Panc1 (cell line): ENCODE measurements around the gene PRKCZ. TPM values are rescaled to one million over a fixed set of nuclear protein-coding genes. Genes with fewer than 3 reads are reported as not detected.

ENCODE experiments used
- ATAC-seq: fragments of 200-7000 bp; cut with Tn5 transposase; 2 replicates; pipeline ENCODE4 v1.9.1; 2020; ENCODE audit warnings: mild to moderate bottlenecking, moderate library complexity
- BruUV-seq: library from RNA; stranded (reverse); fragments of 400-500 nt; replicated peaks from 2 replicates; lab custom pipeline; 2021; lab: Mats Ljungman, UMichigan
- CTCF ChIA-PET: fragments of 300-600 bp; sonication (Branson Sonifier 250); formaldehyde crosslinking; loops from one replicate; lab custom pipeline; 2022; ENCODE audit warnings: antibody characterized with exemption; lab: Charles Lee
- POLR2A ChIA-PET: fragments of 300-600 bp; sonication (Branson Sonifier 250); formaldehyde crosslinking; loops from one replicate; lab custom pipeline; 2022; ENCODE audit warnings: antibody characterized with exemption; lab: Charles Lee
- DNase-seq: peaks from one replicate; pipeline ENCODE4 v3.0.0-alpha.2; 2010; ENCODE audit warnings: low read depth, low spot score
- H3K27ac ChIP-seq: 2 replicates; pipeline ENCODE4 v1.5.1; 2011; ENCODE audit warnings: mild to moderate bottlenecking, low read length, inconsistent platforms
- H3K27me3 ChIP-seq: fragments of 200-500 bp; sonication (Bioruptor generic); 2 replicates; pipeline ENCODE4 v1.6.0; 2014; ENCODE audit warnings: low read length, inconsistent platforms; ENCODE audit not compliant: control insufficient read depth, insufficient read depth
- H3K36me3 ChIP-seq: fragments of 200-500 bp; sonication (Bioruptor generic); 2 replicates; pipeline ENCODE4 v1.5.1; 2014; ENCODE audit warnings: inconsistent platforms, mild to moderate bottlenecking, low read length, moderate library complexity; ENCODE audit not compliant: control insufficient read depth, insufficient read depth
- H3K4me1 ChIP-seq: 2 replicates; pipeline ENCODE4 v1.5.1; 2011; ENCODE audit warnings: inconsistent platforms, mild to moderate bottlenecking, low read length, moderate library complexity; ENCODE audit not compliant: control insufficient read depth, insufficient read depth
- H3K4me3 ChIP-seq, 2 experiments: 2 replicates each; pipeline ENCODE4 v1.5.1; 2011 to 2012; ENCODE audit warnings: low read depth in 2 of 2, low read length in 2 of 2, mild to moderate bottlenecking in 2 of 2, inconsistent platforms in 1 of 2, moderate library complexity in 1 of 2
- H3K9me3 ChIP-seq: fragments of 200-500 bp; sonication (Bioruptor generic); 2 replicates; pipeline ENCODE4 v1.5.1; 2014; ENCODE audit warnings: low read depth, mild to moderate bottlenecking, inconsistent platforms, low read length, moderate library complexity; ENCODE audit not compliant: control insufficient read depth, insufficient read depth
- CTCF ChIP-seq: fragments of 450-650 bp; IDR thresholded peaks from 2 replicates; pipeline ENCODE4 v1.5.1; 2017; ENCODE audit warnings: mild to moderate bottlenecking
- POLR2AphosphoS5 ChIP-seq: IDR thresholded peaks from 2 replicates; pipeline ENCODE4 v1.6.1; 2012; ENCODE audit warnings: mild to moderate bottlenecking, low read depth, low read length, moderate library complexity
- REST ChIP-seq, 2 experiments: IDR thresholded peaks; 2 replicates each; pipeline ENCODE4 v1.6.1; 2011 to 2012; ENCODE audit warnings: low read depth in 2 of 2, control low read depth in 1 of 2, low read length in 1 of 2, mild to moderate bottlenecking in 1 of 2, moderate library complexity in 1 of 2; ENCODE audit not compliant: insufficient read depth in 1 of 2
- SIN3A ChIP-seq: IDR thresholded peaks from 2 replicates; pipeline ENCODE4 v1.6.1; 2012; ENCODE audit warnings: low read depth, mild to moderate bottlenecking, low read length, moderate library complexity, borderline replicate concordance; ENCODE audit not compliant: insufficient read depth
- TCF7L2 ChIP-seq: IDR thresholded peaks from 2 replicates; pipeline ENCODE4 v1.6.1; 2011; ENCODE audit warnings: mild to moderate bottlenecking, low read depth, low read length, inconsistent platforms
- in situ Hi-C: cut with HindIII; loops from 2 replicates; pipeline ENCODE4 v1.10.0; 2016; ENCODE audit warnings: low sequenced_read_pairs, low pct_unique_long_range_greater_than_20kb
- intact Hi-C: fragments of 100-400 bp; cut with micrococcal nuclease; formaldehyde crosslinking; loops from one replicate; pipeline ENCODE4 v1.10.0; 2022; ENCODE audit not compliant: unreplicated experiment
- total RNA-seq: library from RNA; stranded (reverse); gene quantifications from one replicate; pipeline ENCODE4 v1.2.1, GENCODE V29; 2021; ENCODE audit not compliant: unreplicated experiment

PRKCZ gene
- total RNA-seq, 1 experiment from 2014 or later: 26.7 TPM

GRCh38 chr1:2204415-2205190 is 154.4 kb downstream of the PRKCZ start:
- H3K27ac ChIP-seq: 0 out of 2 replicates have a peak overlapping the region, but pooled peaks have one; percentile 29
- no peaks in the 10 kb centered on the region for H3K27me3 ChIP-seq
- in situ Hi-C loops (no loop called here), intact Hi-C loops (no loop called here)
- CTCF ChIA-PET: interaction anchor here (0.5 to 1.1 kb wide), 2 partner anchors 177 to 458 kb away, joined by 3 to 4 read pairs; no protein-coding TSS in a partner anchor
- no TSS peak for BruUV-seq
- POLR2A ChIA-PET: interaction anchor here (0.6 to 0.7 kb wide), 2 partner anchors 33 to 48 kb away, joined by 3 read pairs; no protein-coding TSS in a partner anchor
- no peak for TF ChIP-seq POLR2AphosphoS5
- TF ChIP-seq REST (IDR thresholded peaks at IDR 0.05; ENCODE audit: insufficient read depth in 1 of 2, low read depth in 2 of 2, low read length in 1 of 2): no peak
- no peak for TF ChIP-seq CTCF
- no peak for TF ChIP-seq SIN3A
- no peak for TF ChIP-seq TCF7L2
- DNase-seq (no peak), ATAC-seq (no peak)
- peak overlapping the region; percentile 35 to 53 for H3K4me3 ChIP-seq
- H3K9me3 ChIP-seq: no peaks in the 10 kb centered on the region
- peaks cover 48% of the 10 kb centered on the region for H3K4me1 ChIP-seq
- no peaks in the 10 kb centered on the region for H3K36me3 ChIP-seq

GRCh38 chr1:2205191-2205952 is 155.2 kb downstream of the PRKCZ start:
- intact Hi-C loops: no loop called here
- H3K4me3 ChIP-seq: peak overlapping the region; percentile 47 to 49
- H3K9me3 ChIP-seq: no peaks in the 10 kb centered on the region
- TF ChIP-seq REST (IDR thresholded peaks at IDR 0.05; ENCODE audit: insufficient read depth in 1 of 2, low read depth in 2 of 2, low read length in 1 of 2): no peak
- TF ChIP-seq CTCF: no peak
- TF ChIP-seq SIN3A: no peak
- no peak for TF ChIP-seq TCF7L2
- TF ChIP-seq POLR2AphosphoS5: peak; percentile 43; the same call in 1 of the 2 replicates
- DNase-seq (no peak), ATAC-seq (peak; percentile 54)
- peaks cover 55% of the 10 kb centered on the region for H3K4me1 ChIP-seq
- H3K36me3 ChIP-seq: no peaks in the 10 kb centered on the region
- POLR2A ChIA-PET: no interaction called here
- no TSS peak for BruUV-seq
- H3K27me3 ChIP-seq: no peaks in the 10 kb centered on the region
- CTCF ChIA-PET: interaction anchor here (0.5 to 1.1 kb wide), 2 partner anchors 177 to 459 kb away, joined by 3 to 4 read pairs; no protein-coding TSS in a partner anchor
- in situ Hi-C loops: no loop called here
- peak overlapping the region; percentile 82 for H3K27ac ChIP-seq
